ENCODE results near the gene PVR. TPM values are rescaled to one million over a fixed set of nuclear protein-coding genes. Genes with fewer than 3 reads are reported as not detected.
A peak's percentile ranks its signal among the peaks of the same experiment; 100 is the strongest.

Gene PVR
- total and polyA plus RNA-seq, 2 of the 4 experiments (the other 2 are of a cell fraction) = 106 to 122 TPM

- H3K27me3 ChIP-seq (ENCODE audit: control insufficient read depth, insufficient read depth, low read length) = no peaks in the 10 kb centered on the region
- no peak overlapping the region for H3K4me2 ChIP-seq (ENCODE audit: low read depth, low read length)
- no peak overlapping the region for H2BK5ac ChIP-seq (ENCODE audit: low read depth, low read length, poor library complexity, severe bottlenecking)
- H3K9me3 ChIP-seq (ENCODE audit: control insufficient read depth, insufficient read depth, low read length) = no peaks in the 10 kb centered on the region
- 95% methylated on average over 3 of the region's 7 CpGs; no CpG with 5 or more reads in 1 of the 2 experiments for WGBS, 2 experiments (ENCODE audit: extremely low coverage in 2 of 2, insufficient read length in 1 of 2)
- POLR2A ChIA-PET (ENCODE audit: unreplicated experiment) = no interaction called here
- H3K4me1 ChIP-seq (ENCODE audit: control insufficient read depth, insufficient read depth, low read length) = peaks cover 8% of the 10 kb centered on the region
- no peak overlapping the region for H3K4me3 ChIP-seq (ENCODE audit: insufficient read depth, low read depth, low read length)
- H3K9ac ChIP-seq (ENCODE audit: low read depth, low read length) = no peak overlapping the region
- no peak overlapping the region for H3K23ac ChIP-seq (ENCODE audit: low read depth, low read length)
- dilution Hi-C loops (cut with HindIII; ENCODE audit: low sequenced_read_pairs, unreplicated experiment) = no loop called here
- peak overlapping the region; percentile 39; the same call in 2 of the 3 replicates for H2BK15ac ChIP-seq (ENCODE audit: low read depth, low read length)
- no peak overlapping the region; the same call in 1 of the 2 replicates for H2AK5ac ChIP-seq (ENCODE audit: low read depth, low read length)
- H2BK120ac ChIP-seq (ENCODE audit: low read depth, low read length) = peak overlapping the region; percentile 26; the same call in 1 of the 2 replicates
- BruUV-seq (replicated peaks) = no TSS peak
- 0 out of 4 replicates have a peak, but pooled peaks cover 0 to 3% of the 10 kb centered on the region in 2 experiments for H3K79me1 ChIP-seq (ENCODE audit: low read depth in 1 of 2, low read length in 2 of 2)
- peak overlapping the region; percentile 8; the same call in 1 of the 2 replicates for H4K91ac ChIP-seq (ENCODE audit: insufficient read depth, low read depth, low read length)
- H3K4ac ChIP-seq (ENCODE audit: low read depth, low read length) = no peak overlapping the region
- H2BK20ac ChIP-seq (ENCODE audit: low read depth, low read length) = no peak overlapping the region
- no peak overlapping the region for H2AK9ac ChIP-seq (replicated peaks; ENCODE audit: low read depth, low read length, poor library complexity)
- no peak overlapping the region for H3K18ac ChIP-seq (ENCODE audit: low read depth, low read length)
- CTCF ChIA-PET = interaction anchor here (0.6 to 2.3 kb wide), 3 partner anchors 79 to 99 kb away, joined by 5 to 8 read pairs (median 8); no protein-coding TSS in a partner anchor
- no peak overlapping the region for H4K5ac ChIP-seq (ENCODE audit: low read depth, low read length)
- no peak overlapping the region for H3K14ac ChIP-seq (replicated peaks; ENCODE audit: low read depth, low read length)
- no peak overlapping the region for H3K27ac ChIP-seq (ENCODE audit: insufficient read depth, low read length)
- ATAC-seq (ENCODE audit: low read depth) (no peak), DNase-seq (no peak)
- no peaks in the 10 kb centered on the region for H4K20me1 ChIP-seq (ENCODE audit: insufficient read depth, low read length)
- intact Hi-C loops (cut with micrococcal nuclease) = no loop called here
- TF ChIP-seq CTCF (conservative IDR thresholded peaks at IDR 0.05; ENCODE audit: low read depth, low read length) (no peak), RAD21 (IDR thresholded peaks at IDR 0.05; ENCODE audit: low read length) (no peak), BHLHE40 (IDR thresholded peaks at IDR 0.05; ENCODE audit: low read depth, low read length) (no peak), ELK1 (IDR thresholded peaks at IDR 0.05; ENCODE audit: borderline replicate concordance, low read depth, low read length) (no peak), CEBPB (IDR thresholded peaks at IDR 0.05; ENCODE audit: low read depth, low read length) (no peak), POLR2A (IDR thresholded peaks at IDR 0.05; ENCODE audit: low read depth, low read length) (no peak), MAZ (IDR thresholded peaks at IDR 0.05; ENCODE audit: borderline replicate concordance, low read depth, low read length) (no peak), MXI1 (IDR thresholded peaks at IDR 0.05; ENCODE audit: borderline replicate concordance, low read depth, low read length) (no peak), FOS (IDR thresholded peaks at IDR 0.05; ENCODE audit: low read depth, low read length) (no peak), RFX5 (IDR thresholded peaks at IDR 0.05; ENCODE audit: low read depth, low read length) (no peak), MAFK (IDR thresholded peaks at IDR 0.05; ENCODE audit: low read depth, low read length) (no peak), USF2 (IDR thresholded peaks at IDR 0.05; ENCODE audit: low read depth, low read length) (no peak), RCOR1 (IDR thresholded peaks at IDR 0.05; ENCODE audit: insufficient replicate concordance, low read length) (no peak), NFE2L2 (IDR thresholded peaks at IDR 0.05; ENCODE audit: low read depth, low read length) (no peak), SMC3 (IDR thresholded peaks at IDR 0.05; ENCODE audit: low read depth, low read length) (no peak), CHD1 (IDR thresholded peaks at IDR 0.05; ENCODE audit: low read depth, low read length) (no peak)
- H3K36me3 ChIP-seq (ENCODE audit: control insufficient read depth, insufficient read depth, low read length) = peaks cover 5% of the 10 kb centered on the region; the same call in 1 of the 2 replicates
- 0 out of 4 replicates have a peak overlapping the region, but pooled peaks of 1 of the 2 experiments have one; percentile 27 for H4K8ac ChIP-seq (ENCODE audit: low read depth in 2 of 2, low read length in 2 of 2)
- no peak overlapping the region for H2AFZ ChIP-seq (replicated peaks; ENCODE audit: low read length, poor library complexity)
- in situ Hi-C loops (cut with MboI; ENCODE audit: low sequenced_read_pairs) = loop anchor here (10.0 kb wide), 1 partner anchor 267 kb away; the partner anchor contains the start of gene CLPTM1
- H3K9me1 ChIP-seq (ENCODE audit: insufficient read depth, low read length) = peaks cover 4% of the 10 kb centered on the region
- H3K56ac ChIP-seq (ENCODE audit: extremely low read depth, insufficient read depth, low read length) = no peak overlapping the region
Observed at GRCh38 chr19:44687888-44688287, 44.2 kb downstream of the PVR start.
